ENCODE results near the gene HOXC5.

HOXC5 gene

GRCh38 chr12:54066408-54066807, 33.6 kb downstream of the HOXC5 start:
- TF ChIP-seq REST (IDR thresholded peaks at IDR 0.05; ENCODE audit: insufficient read depth in 1 of 2, low read depth in 2 of 2, low read length in 2 of 2) (no peak), FOXP2 (optimal IDR thresholded peaks at IDR 0.05; ENCODE audit: borderline replicate concordance, extremely low read depth, extremely low read length, insufficient read depth) (no peak), POLR2AphosphoS5 (IDR thresholded peaks at IDR 0.05; ENCODE audit: low read depth, low read length) (no peak), TAF1 (IDR thresholded peaks at IDR 0.05; ENCODE audit: borderline replicate concordance, insufficient read depth, low read length) (no peak)

- TF ChIP-seq POLR2AphosphoS5 (IDR thresholded peaks at IDR 0.05; ENCODE audit: low read depth, low read length) = no peak
- no peak for TF ChIP-seq REST (IDR thresholded peaks at IDR 0.05; ENCODE audit: insufficient read depth in 1 of 2, low read depth in 2 of 2, low read length in 2 of 2)
- no peak for TF ChIP-seq SIN3A (IDR thresholded peaks at IDR 0.05; ENCODE audit: borderline replicate concordance, insufficient read depth, low read length)
- TF ChIP-seq TAF1 (IDR thresholded peaks at IDR 0.05; ENCODE audit: borderline replicate concordance, insufficient read depth, low read length) = no peak
- no peak for TF ChIP-seq FOXP2 (optimal IDR thresholded peaks at IDR 0.05; ENCODE audit: borderline replicate concordance, extremely low read depth, extremely low read length, insufficient read depth)
Observed at GRCh38 chr12:54068418-54069070, 35.7 kb downstream of the HOXC5 start.

GRCh38 chr12:54071942-54072341, 39.1 kb downstream of the HOXC5 start:
- TF ChIP-seq FOXP2 (optimal IDR thresholded peaks at IDR 0.05; ENCODE audit: borderline replicate concordance, extremely low read depth, extremely low read length, insufficient read depth) (no peak), POLR2AphosphoS5 (IDR thresholded peaks at IDR 0.05; ENCODE audit: low read depth, low read length) (no peak), REST (IDR thresholded peaks at IDR 0.05; ENCODE audit: insufficient read depth in 1 of 2, low read depth in 2 of 2, low read length in 2 of 2) (no peak), TAF1 (IDR thresholded peaks at IDR 0.05; ENCODE audit: borderline replicate concordance, insufficient read depth, low read length) (no peak), SIN3A (IDR thresholded peaks at IDR 0.05; ENCODE audit: borderline replicate concordance, insufficient read depth, low read length) (no peak)

- TF ChIP-seq POLR2AphosphoS5 (IDR thresholded peaks at IDR 0.05; ENCODE audit: low read depth, low read length) = no peak
- no peak for TF ChIP-seq SIN3A (IDR thresholded peaks at IDR 0.05; ENCODE audit: borderline replicate concordance, insufficient read depth, low read length)
- TF ChIP-seq REST (IDR thresholded peaks at IDR 0.05; ENCODE audit: insufficient read depth in 1 of 2, low read depth in 2 of 2, low read length in 2 of 2) = no peak
Observed at GRCh38 chr12:54074308-54074707, 41.5 kb downstream of the HOXC5 start.

GRCh38 chr12:54075409-54075808, 42.6 kb downstream of the HOXC5 start:
- TF ChIP-seq SIN3A (IDR thresholded peaks at IDR 0.05; ENCODE audit: borderline replicate concordance, insufficient read depth, low read length) = no peak
- TF ChIP-seq FOXP2 (optimal IDR thresholded peaks at IDR 0.05; ENCODE audit: borderline replicate concordance, extremely low read depth, extremely low read length, insufficient read depth) = no peak
- no peak for TF ChIP-seq REST (IDR thresholded peaks at IDR 0.05; ENCODE audit: insufficient read depth in 1 of 2, low read depth in 2 of 2, low read length in 2 of 2)
- no peak for TF ChIP-seq TAF1 (IDR thresholded peaks at IDR 0.05; ENCODE audit: borderline replicate concordance, insufficient read depth, low read length)
- no peak for TF ChIP-seq POLR2AphosphoS5 (IDR thresholded peaks at IDR 0.05; ENCODE audit: low read depth, low read length)
